Right cardiac atrium (tissue), 5 donors: ENCODE data around the gene INPP1. TPM values are rescaled to one million over a fixed set of nuclear protein-coding genes. Genes with fewer than 3 reads are reported as not detected.
"Not testable (repeated sequence)": the region's sequence is repeated elsewhere in the genome, so short reads cannot be mapped to it uniquely, and the experiment has no call there.

Experiments
- ATAC-seq, 2 donors: fragments of 200-7000 bp; cut with Tn5 transposase; one replicate each; pipeline versions ENCODE4 v1.8.0 to v1.9.1; 2020; ENCODE audit warnings: moderate library complexity in 2 of 2, mild to moderate bottlenecking in 1 of 2
- DNase-seq, 3 donors: peaks; one replicate each; pipeline ENCODE4 v3.0.0-alpha.2; 2020
- H3K27ac ChIP-seq: one replicate; pipeline ENCODE4 v1.5.1; 2013; ENCODE audit warnings: mild to moderate bottlenecking, low read length, control low read depth, moderate library complexity
- H3K27me3 ChIP-seq: one replicate; pipeline ENCODE4 v1.6.1; 2013; ENCODE audit not compliant: control insufficient read depth, insufficient read depth
- H3K4me1 ChIP-seq: one replicate; pipeline ENCODE4 v1.6.1; 2013; ENCODE audit warnings: low read length; ENCODE audit not compliant: control insufficient read depth, insufficient read depth
- H3K4me3 ChIP-seq: one replicate; pipeline ENCODE4 v1.5.1; 2013; ENCODE audit warnings: low read length, control low read depth
- H3K9me3 ChIP-seq: one replicate; pipeline ENCODE4 v1.6.1; 2013; ENCODE audit warnings: low read length; ENCODE audit not compliant: control insufficient read depth
- WGBS: extraction: QIAGEN DNeasy Blood & Tissue Kit; methylation state at CpG from one replicate; pipeline ENCODE4 v1.1.7; 2013; 5-methylcytosine and 5-hydroxymethylcytosine counted together
- intact Hi-C, 4 donors: fragments of 100-400 bp; cut with DNase I; formaldehyde crosslinking; loops; one replicate each; pipeline versions ENCODE4 v1.11.0 to v1.14.0; 2022 to 2023
- long read RNA-seq, 4 donors: library from polyadenylated mRNA; unstranded; transcript quantifications; one replicate each; pipeline ENCODE4 v2.0.0, GENCODE V29; 2020 to 2021
- polyA plus RNA-seq: library from polyadenylated mRNA; stranded (reverse); fragments of 200-250 nt; gene quantifications from one replicate; pipeline ENCODE4 v1.2.3, GENCODE V29; 2013
- total RNA-seq, 4 donors: library from RNA; stranded (reverse); fragmentation: NEBNext Ultra II Directional; extraction: Animal tissue kit (Norgen Biotek cat#: 25700); gene quantifications; one replicate each; pipeline ENCODE4 v1.2.1, GENCODE V29; 2021
- donor health status: healthy with polysubstance abuse.
- donor health status: DM: no; HTN: yes; CAD: no.
- donor health status: DM: no; HTN: no; CAD: no.
- donor health status: DM: no; HTN: yes; CAD: no; lungs with severe emphysema.
- donor health status: DM: yes; HTN: yes; CAD: no.

The INPP1 gene, protein sequence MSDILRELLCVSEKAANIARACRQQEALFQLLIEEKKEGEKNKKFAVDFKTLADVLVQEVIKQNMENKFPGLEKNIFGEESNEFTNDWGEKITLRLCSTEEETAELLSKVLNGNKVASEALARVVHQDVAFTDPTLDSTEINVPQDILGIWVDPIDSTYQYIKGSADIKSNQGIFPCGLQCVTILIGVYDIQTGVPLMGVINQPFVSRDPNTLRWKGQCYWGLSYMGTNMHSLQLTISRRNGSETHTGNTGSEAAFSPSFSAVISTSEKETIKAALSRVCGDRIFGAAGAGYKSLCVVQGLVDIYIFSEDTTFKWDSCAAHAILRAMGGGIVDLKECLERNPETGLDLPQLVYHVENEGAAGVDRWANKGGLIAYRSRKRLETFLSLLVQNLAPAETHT
- total RNA-seq, result 10 to 100 TPM; 40.1 to 46.3 (median 43.2) TPM
- polyA plus RNA-seq, result 35.7 TPM
- long read RNA-seq, donor 1, transcript INPP1-202 (7 exons, 2,162 nt), result minor isoform, 28 of 157 reads
- long read RNA-seq, donor 1, transcript INPP1-201 (6 exons, 1,919 nt), result major isoform, 105 of 157 reads
- long read RNA-seq, donor 1, partial matches to known transcripts, result 3 of 157 reads
- long read RNA-seq, donor 1, other reads (novel, unspliced or antisense), result 21 of 157 reads
- long read RNA-seq, donor 2, transcript INPP1-202 (7 exons, 2,162 nt), result minor isoform, 13 of 54 reads
- long read RNA-seq, donor 2, transcript INPP1-201 (6 exons, 1,919 nt), result major isoform, 33 of 54 reads
- long read RNA-seq, donor 2, partial matches to known transcripts, result 4 of 54 reads
- long read RNA-seq, donor 2, other reads (novel, unspliced or antisense), result 4 of 54 reads
- long read RNA-seq, donor 3, transcript INPP1-201 (6 exons, 1,919 nt), result major isoform, 147 of 235 reads
- long read RNA-seq, donor 3, transcript INPP1-202 (7 exons, 2,162 nt), result minor isoform, 40 of 235 reads
- long read RNA-seq, donor 3, partial matches to known transcripts, result 5 of 235 reads
- long read RNA-seq, donor 3, other reads (novel, unspliced or antisense), result 43 of 235 reads
- long read RNA-seq, donor 4, transcript INPP1-201 (6 exons, 1,919 nt), result major isoform, 40 of 57 reads
- long read RNA-seq, donor 4, transcript INPP1-202 (7 exons, 2,162 nt), result minor isoform, 9 of 57 reads
- long read RNA-seq, donor 4, partial matches to known transcripts, result 0 of 57 reads
- long read RNA-seq, donor 4, other reads (novel, unspliced or antisense), result 8 of 57 reads

DNA sequence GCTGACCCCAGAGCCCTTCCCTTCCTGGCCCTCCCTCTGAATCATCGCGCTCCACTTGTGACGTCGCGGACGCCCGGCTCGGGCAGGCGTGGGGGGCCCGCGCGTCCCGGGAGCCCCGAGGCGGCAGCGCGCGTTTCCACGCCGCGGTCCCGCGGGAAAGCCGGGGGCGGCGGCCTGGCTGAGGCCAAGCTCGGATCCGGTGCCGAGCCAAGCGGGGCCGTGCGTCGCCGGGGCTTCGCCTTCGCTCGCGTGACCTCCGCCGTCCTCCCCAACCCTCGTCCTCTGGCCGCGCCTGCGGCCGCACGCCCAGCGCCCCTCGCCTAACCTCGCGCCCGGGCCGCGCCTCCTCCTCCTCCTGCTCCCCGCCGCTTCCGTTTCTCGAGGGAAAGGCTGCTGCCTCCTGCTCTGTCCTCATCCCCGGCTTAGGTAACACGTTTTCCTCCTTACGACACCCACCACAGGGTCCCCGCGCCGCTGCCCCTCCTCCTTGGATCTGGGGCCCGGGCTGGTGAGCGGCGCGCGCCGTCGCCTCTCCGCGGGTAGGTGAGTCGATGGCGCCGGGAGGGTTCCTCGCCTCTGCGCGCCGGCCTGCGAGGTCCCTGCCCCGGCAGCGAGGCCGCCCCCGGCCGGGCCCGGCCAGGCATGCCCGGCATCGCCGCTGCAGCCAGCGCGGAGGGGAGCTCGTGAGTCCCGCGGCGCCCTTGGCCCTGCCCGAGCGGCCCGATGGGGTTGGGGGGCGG is at the start of gene INPP1:
TSS of gene INPP1 (plus strand) at position 54 of the 740 bp plus-strand sequence. CDS start 16,514 bp downstream, outside the sequence.
- WGBS, result under 1% methylated on average over 99 of the region's 99 CpGs
- peak within 1 kb of the TSS; percentile 82 for H3K4me3 ChIP-seq
- intact Hi-C loops, result no loop called here

DNA sequence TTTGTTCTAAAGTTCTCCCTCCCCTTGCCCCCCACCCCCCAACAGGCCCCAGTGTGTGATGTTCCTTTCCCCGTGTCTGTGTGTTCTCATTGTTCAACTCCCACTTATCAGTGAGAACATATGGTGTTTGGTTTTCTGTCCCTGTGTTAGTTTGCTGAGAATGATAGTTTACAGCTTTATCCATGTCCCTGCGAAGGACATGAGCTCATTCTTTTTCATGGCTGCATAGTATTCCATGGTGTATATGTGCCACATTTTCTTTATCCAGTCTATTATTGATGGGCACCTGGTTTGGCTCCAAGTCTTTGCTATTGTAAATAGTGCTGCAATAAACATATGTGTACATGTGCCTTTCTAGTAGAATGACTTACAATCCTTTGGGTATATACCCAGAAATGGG is 45.5 kb upstream of the INPP1 start:
- H3K27me3 ChIP-seq, ATAC-seq, intact Hi-C loops, H3K4me3 ChIP-seq, DNase-seq, H3K4me1 ChIP-seq, H3K9me3 ChIP-seq, H3K27ac ChIP-seq: not testable (repeated sequence)
- WGBS, result 96% methylated on average over 2 of the region's 2 CpGs

More for the DNA sequence above, at the start of gene INPP1:
- ATAC-seq (peak; percentile 92 to 95), DNase-seq (peak; percentile 89 to 93 (median 91))
- H3K27ac ChIP-seq, result peak within 1 kb of the TSS; percentile 93
- no peaks in the 10 kb centered on the region for H3K9me3 ChIP-seq
- no peaks in the 10 kb centered on the region for H3K27me3 ChIP-seq
- H3K4me1 ChIP-seq, result peaks cover 5% of the 10 kb centered on the region

- DNase-seq (peak in 1 of 3 donors; percentile 43), ATAC-seq (peak; percentile 90 to 98)
- no peaks in the 10 kb centered on the region for H3K4me1 ChIP-seq
- H3K27ac ChIP-seq, result no peak overlapping the region
- H3K4me3 ChIP-seq, result no peak overlapping the region
- H3K9me3 ChIP-seq, result no peaks in the 10 kb centered on the region
- intact Hi-C loops, result loop anchor here in 1 of 4 donors (10.0 kb wide), 1 partner anchor 216 kb away; no protein-coding TSS in a partner anchor
- no peaks in the 10 kb centered on the region for H3K27me3 ChIP-seq
These were observed 42.4 kb upstream of the INPP1 start for GRCh38 chr2:190301032-190301431.

DNA sequence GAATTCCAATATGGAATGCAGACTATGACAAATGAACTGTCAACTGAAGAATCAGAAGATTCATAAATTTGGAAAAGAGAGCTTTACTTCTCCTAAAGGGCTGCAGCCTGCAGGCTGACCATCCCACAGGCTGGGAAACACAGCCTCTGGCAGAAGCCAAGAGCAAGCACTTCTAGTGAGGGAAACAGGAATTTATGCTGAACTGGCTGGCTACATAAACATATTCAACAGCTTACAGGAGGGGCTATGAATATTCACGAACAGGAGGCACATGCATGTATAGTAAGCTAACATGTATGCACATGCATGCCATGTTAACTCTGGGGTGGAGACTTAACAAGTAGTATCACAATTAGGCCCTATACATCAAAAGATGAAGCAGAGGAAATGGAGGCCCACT is 41.3 kb upstream of the INPP1 start:
- Histone ChIP-seq H3K4me1 (no peaks in the 10 kb centered on the region), H3K27ac (no peak overlapping the region), H3K4me3 (no peak overlapping the region), H3K27me3 (no peaks in the 10 kb centered on the region), H3K9me3 (no peaks in the 10 kb centered on the region)
- DNase-seq (no peak), ATAC-seq (no peak)
- intact Hi-C loops, result loop anchor here in 1 of 4 donors (10.0 kb wide), 1 partner anchor 217 kb away; no protein-coding TSS in a partner anchor
- 95% methylated on average over 1 of the region's 1 CpG for WGBS

GRCh38 chr2:190303647-190304046 is 39.7 kb upstream of the INPP1 start:
- Histone ChIP-seq H3K27me3 (no peaks in the 10 kb centered on the region), H3K4me3 (no peak overlapping the region), H3K9me3 (no peaks in the 10 kb centered on the region), H3K27ac (no peak overlapping the region), H3K4me1 (no peaks in the 10 kb centered on the region)
- intact Hi-C loops, result loop anchor here in 1 of 4 donors (10.0 kb wide), 1 partner anchor 219 kb away; no protein-coding TSS in a partner anchor
- ATAC-seq (no peak), DNase-seq (no peak)

DNA sequence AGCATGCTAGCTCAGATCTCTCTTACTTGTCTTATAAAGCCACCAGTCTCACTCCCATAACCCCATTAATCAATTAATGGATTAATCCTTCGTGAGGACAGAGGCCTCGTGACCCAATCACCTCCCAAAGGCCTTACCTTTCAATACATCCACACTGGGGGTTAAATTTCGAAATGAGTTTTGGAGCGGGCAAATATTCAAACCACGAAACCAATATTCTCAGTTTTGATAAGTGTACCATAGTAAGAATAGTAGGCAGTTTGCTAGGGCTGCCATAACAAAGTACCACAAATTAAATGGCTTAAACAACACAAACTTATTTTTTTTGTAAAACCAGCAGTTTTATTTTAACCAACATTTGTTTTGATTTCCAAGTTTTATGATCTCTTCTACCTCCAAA is 39.0 kb upstream of the INPP1 start:
- intact Hi-C loops, result loop anchor here in 1 of 4 donors (10.0 kb wide), 1 partner anchor 220 kb away; no protein-coding TSS in a partner anchor
- no peak overlapping the region for H3K27ac ChIP-seq
- H3K4me3 ChIP-seq, result no peak overlapping the region
- no peaks in the 10 kb centered on the region for H3K9me3 ChIP-seq
- no peaks in the 10 kb centered on the region for H3K4me1 ChIP-seq
- ATAC-seq, result no peak
- 97% methylated on average over 5 of the region's 5 CpGs for WGBS
- DNase-seq, result no peak
- no peaks in the 10 kb centered on the region for H3K27me3 ChIP-seq

- Histone ChIP-seq H3K4me1 (no peaks in the 10 kb centered on the region), H3K27ac (no peak overlapping the region), H3K4me3 (no peak overlapping the region), H3K27me3 (no peaks in the 10 kb centered on the region), H3K9me3 (no peaks in the 10 kb centered on the region)
- ATAC-seq, result no peak
- WGBS, result 96% methylated on average over 1 of the region's 1 CpG
- intact Hi-C loops, result loop anchor here in 1 of 4 donors (10.0 kb wide), 1 partner anchor 223 kb away; no protein-coding TSS in a partner anchor
- no peak for DNase-seq
These were observed 35.4 kb upstream of the INPP1 start for GRCh38 chr2:190308031-190308430.

DNA sequence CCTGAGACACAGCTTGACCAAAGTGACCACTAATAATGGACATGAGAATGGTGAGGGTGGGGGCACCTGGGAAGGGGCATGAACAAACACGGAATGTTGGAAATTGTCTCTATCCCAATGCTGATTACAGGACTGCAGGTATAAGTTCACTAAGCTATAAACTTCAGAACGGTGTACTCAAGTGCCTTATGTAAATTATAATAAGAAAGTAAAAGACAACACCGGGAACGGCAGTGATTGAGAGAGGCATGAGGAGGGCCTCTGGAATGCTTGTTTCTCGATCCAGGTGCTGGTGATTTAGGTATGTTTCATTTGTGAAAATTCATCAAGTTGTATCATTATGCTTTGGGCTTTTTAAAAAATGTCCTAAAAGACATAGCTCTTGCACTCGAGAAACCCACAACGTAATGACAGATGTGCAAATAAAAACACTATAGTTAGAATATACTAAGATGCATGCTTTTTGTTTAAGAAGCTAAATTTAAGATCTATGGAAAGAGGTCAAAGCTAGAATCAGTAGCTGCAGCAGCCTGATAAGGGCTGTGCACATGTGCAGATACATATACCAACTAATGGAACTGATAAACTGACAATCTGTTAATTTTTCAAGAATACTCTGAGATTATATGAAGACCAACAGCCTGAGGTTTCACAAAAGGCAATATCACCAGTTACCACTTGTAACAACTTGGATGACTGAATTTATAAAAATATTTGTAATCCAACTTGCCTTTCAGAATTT is 31.3 kb upstream of the INPP1 start:
- ATAC-seq (no peak), DNase-seq (no peak)
- no peaks in the 10 kb centered on the region for H3K4me1 ChIP-seq
- no peaks in the 10 kb centered on the region for H3K27me3 ChIP-seq
- 90% methylated on average over 7 of the region's 7 CpGs for WGBS
- no peak overlapping the region for H3K27ac ChIP-seq
- H3K9me3 ChIP-seq, result no peaks in the 10 kb centered on the region
- no peak overlapping the region for H3K4me3 ChIP-seq
- intact Hi-C loops, result no loop called here

DNA sequence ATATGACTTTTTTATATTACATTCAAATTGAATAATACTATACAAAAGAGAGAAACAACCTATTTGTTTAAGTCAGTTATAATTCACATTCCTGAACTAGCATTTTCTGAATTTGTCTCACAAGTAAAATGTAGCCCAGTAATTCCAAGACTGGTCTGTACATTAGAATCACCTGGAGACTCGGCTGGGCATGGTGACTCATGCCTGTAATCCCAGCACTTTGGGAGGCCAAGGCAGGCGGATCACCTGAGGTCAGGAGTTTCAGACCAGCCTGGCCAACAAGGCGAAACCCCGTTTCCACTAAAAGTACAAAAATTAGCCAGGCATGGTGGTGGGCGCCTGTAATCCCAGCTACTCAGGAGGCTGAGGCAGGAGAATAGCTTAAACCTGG is 30.8 kb upstream of the INPP1 start:
- 95% methylated on average over 5 of the region's 5 CpGs for WGBS
- H3K27ac ChIP-seq, intact Hi-C loops: not testable (repeated sequence)

More for the DNA sequence above, 30.8 kb upstream of the INPP1 start:
- not testable (repeated sequence) for DNase-seq, H3K27me3 ChIP-seq, H3K4me3 ChIP-seq, ATAC-seq, H3K4me1 ChIP-seq, H3K9me3 ChIP-seq
